HEK293 (cell line): Measurements from ENCODE around the gene FGFR3.

Source experiments
- CTCF ChIA-PET: fragments of 350-600 bp; formaldehyde crosslinking; extraction: SDS; loops from one replicate; lab custom pipeline; 2021; ENCODE audit warnings: antibody characterized with exemption; lab: Yijun Ruan, JAX
- POLR2A ChIA-PET: fragments of 300-600 bp; formaldehyde crosslinking; extraction: SDS; loops from one replicate; lab custom pipeline; 2020; ENCODE audit warnings: antibody characterized with exemption, inconsistent platforms; lab: Yijun Ruan, JAX
- H3K27ac ChIP-seq: fragments of 200-500 bp; sonication (Bioruptor generic); 2 replicates; pipeline ENCODE4 v1.5.1; 2014; ENCODE audit warnings: low read depth, low read length, control low read depth, inconsistent platforms; ENCODE audit errors: extremely low read depth
- H3K36me3 ChIP-seq, 2 experiments: fragments of 200-500 bp in 1 of 2; sonication (Bioruptor generic) in 1 of 2; 1 replicate in 1 of 2; 2 replicates in 1 of 2; pipeline ENCODE4 v1.5.1; 2014 to 2017; ENCODE audit warnings: inconsistent platforms in 2 of 2, low read length in 2 of 2; ENCODE audit not compliant: control insufficient read depth in 2 of 2, insufficient read depth in 1 of 2
- H3K4me1 ChIP-seq: fragments of 200-500 bp; sonication (Bioruptor generic); 2 replicates; pipeline ENCODE4 v1.5.1; 2014; ENCODE audit warnings: mild to moderate bottlenecking, low read length, inconsistent platforms; ENCODE audit not compliant: control insufficient read depth, insufficient read depth
- H3K4me3 ChIP-seq: 2 replicates; pipeline ENCODE4 v1.5.1; 2011; ENCODE audit warnings: low read depth, mild to moderate bottlenecking, control low read depth, low read length, moderate library complexity
- H3K9me3 ChIP-seq: fragments of 200-500 bp; sonication (Bioruptor generic); 2 replicates; pipeline ENCODE4 v1.5.1; 2014; ENCODE audit warnings: low read depth, low read length, inconsistent platforms; ENCODE audit not compliant: control insufficient read depth, insufficient read depth
- INSM2 ChIP-seq: fragments of 450-650 bp; formaldehyde crosslinking; IDR thresholded peaks from 2 replicates; pipeline ENCODE4 v1.5.1; 2016; ENCODE audit warnings: missing biosample characterization, missing genetic modification characterization
- PRDM10 ChIP-seq: fragments of 450-650 bp; formaldehyde crosslinking; IDR thresholded peaks from 2 replicates; pipeline ENCODE4 v1.5.1; 2016; ENCODE audit warnings: missing biosample characterization, missing genetic modification characterization
- SP2 ChIP-seq: fragments of 450-650 bp; formaldehyde crosslinking; IDR thresholded peaks from 2 replicates; pipeline ENCODE4 v1.5.1; 2016; ENCODE audit warnings: missing biosample characterization, missing genetic modification characterization
- ZBTB17 ChIP-seq: fragments of 450-650 bp; formaldehyde crosslinking; IDR thresholded peaks from 2 replicates; pipeline ENCODE4 v1.5.1; 2016; ENCODE audit warnings: missing biosample characterization, missing genetic modification characterization
- ZBTB26 ChIP-seq: fragments of 450-650 bp; formaldehyde crosslinking; optimal IDR thresholded peaks from 2 replicates; pipeline ENCODE3; 2016; ENCODE audit warnings: missing biosample characterization, mild to moderate bottlenecking, missing genetic modification characterization
- ZBTB49 ChIP-seq: fragments of 450-650 bp; formaldehyde crosslinking; IDR thresholded peaks from 2 replicates; pipeline ENCODE4 v1.5.1; 2016; ENCODE audit warnings: missing biosample characterization, missing genetic modification characterization, low read depth
- ZNF148 ChIP-seq: fragments of 450-650 bp; formaldehyde crosslinking; IDR thresholded peaks from 2 replicates; pipeline ENCODE4 v1.5.0; 2017; ENCODE audit warnings: missing biosample characterization, missing genetic modification characterization, borderline replicate concordance
- ZNF175 ChIP-seq: fragments of 450-650 bp; formaldehyde crosslinking; IDR thresholded peaks from 2 replicates; pipeline ENCODE4 v1.5.1; 2016; ENCODE audit warnings: missing biosample characterization, missing genetic modification characterization
- ZNF335 ChIP-seq: fragments of 450-650 bp; formaldehyde crosslinking; conservative IDR thresholded peaks from 2 replicates; pipeline ENCODE4 v1.5.1; 2016; ENCODE audit warnings: missing biosample characterization, missing genetic modification characterization
- ZNF501 ChIP-seq: fragments of 450-650 bp; formaldehyde crosslinking; IDR thresholded peaks from 2 replicates; pipeline ENCODE4 v1.5.1; 2016; ENCODE audit warnings: missing biosample characterization, missing genetic modification characterization
- ZNF610 ChIP-seq: fragments of 450-650 bp; formaldehyde crosslinking; IDR thresholded peaks from 2 replicates; pipeline ENCODE4 v1.5.1; 2016; ENCODE audit warnings: missing biosample characterization, missing genetic modification characterization, borderline replicate concordance
- ZNF639 ChIP-seq: fragments of 450-650 bp; formaldehyde crosslinking; IDR thresholded peaks from 2 replicates; pipeline ENCODE4 v1.5.1; 2016; ENCODE audit warnings: missing biosample characterization, missing genetic modification characterization

The FGFR3 gene

GRCh38 chr4:1743975-1744374, 49.1 kb upstream of the FGFR3 start (continued):
- no peak for TF ChIP-seq INSM2 (tag by site-specific recombination)
- no peak for TF ChIP-seq PRDM10 (tag by site-specific recombination)
- TF ChIP-seq ZNF148 (tag by site-specific recombination), result no peak
- TF ChIP-seq ZNF175 (tag by site-specific recombination), result no peak
- no peak for TF ChIP-seq ZBTB49 (tag by site-specific recombination)
- no peak for TF ChIP-seq ZNF610
- TF ChIP-seq ZNF639 (tag by site-specific recombination), result no peak
- no peak for TF ChIP-seq SP2
- no peak for TF ChIP-seq ZNF335 (tag by site-specific recombination)
- no peak for TF ChIP-seq ZNF501 (tag by site-specific recombination)

GRCh38 chr4:1744552-1744951, 48.5 kb upstream of the FGFR3 start:
- Histone ChIP-seq H3K4me1 (no peaks in the 10 kb centered on the region), H3K27ac (no peak overlapping the region), H3K36me3 (peaks cover 0 to 52% of the 10 kb centered on the region in 2 experiments; a peak in 2 of 3 replicates), H3K9me3 (no peaks in the 10 kb centered on the region), H3K4me3 (no peak overlapping the region)
- TF ChIP-seq ZBTB17 (tag by site-specific recombination) (peak; percentile 74), ZBTB26 (no peak)
- POLR2A ChIA-PET, result interaction anchor here (0.9 to 2.2 kb wide), 3 partner anchors 23 to 64 kb away, joined by 3 to 6 read pairs (median 4); partner anchors contain the start of genes TACC3 and TMEM129
- CTCF ChIA-PET, result interaction anchor here (0.6 to 8.0 kb wide), 4 partner anchors 19 to 156 kb away, joined by 3 to 148 read pairs (median 6); no protein-coding TSS in a partner anchor
